Spleen (tissue), 11 donors: ENCODE measurements around the gene CHIC2. TPM values are rescaled to one million over a fixed set of nuclear protein-coding genes. Genes with fewer than 3 reads are reported as not detected.
A peak's percentile ranks its signal among the peaks of the same experiment; 100 is the strongest.

ENCODE experiments used
- DNase-seq: peaks from one replicate; pipeline ENCODE4 v3.0.0-alpha.2; 2020
- H3K27ac ChIP-seq, 8 donors: fragments of 200-600 bp; sonication (generic) in 7 of 8; 1 replicate in 4 of 8; 2 replicates in 4 of 8; pipeline versions ENCODE4 v1.5.0 to v1.8.0; 2016 to 2021; ENCODE audit warnings: inconsistent platforms in 4 of 8, mild to moderate bottlenecking in 4 of 8, moderate library complexity in 1 of 8
- H3K27me3 ChIP-seq, 7 donors: fragments of 200-600 bp; sonication (generic) in 6 of 7; replicated peaks in 1 of 7; 1 replicate in 4 of 7; 2 replicates in 3 of 7; pipeline versions ENCODE4 v1.5.0 to v1.8.0; 2016 to 2021; ENCODE audit warnings: inconsistent platforms in 3 of 7, mild to moderate bottlenecking in 1 of 7
- H3K36me3 ChIP-seq, 6 donors: fragments of 200-600 bp; sonication (generic) in 5 of 6; 1 replicate in 4 of 6; 2 replicates in 2 of 6; pipeline versions ENCODE4 v1.5.0 to v1.8.0; 2016 to 2021; ENCODE audit warnings: inconsistent platforms in 2 of 6
- H3K4me1 ChIP-seq, 6 donors: fragments of 200-600 bp; sonication (generic) in 5 of 6; 1 replicate in 3 of 6; 2 replicates in 3 of 6; pipeline versions ENCODE4 v1.5.0 to v1.8.0; 2016 to 2021; ENCODE audit warnings: inconsistent platforms in 3 of 6
- H3K4me3 ChIP-seq, 8 donors: fragments of 200-600 bp; sonication (generic) in 7 of 8; 1 replicate in 4 of 8; 2 replicates in 4 of 8; pipeline versions ENCODE4 v1.5.0 to v1.8.0; 2016 to 2021; ENCODE audit warnings: inconsistent platforms in 4 of 8, mild to moderate bottlenecking in 4 of 8, moderate library complexity in 2 of 8
- H3K9me3 ChIP-seq, 8 donors: fragments of 200-600 bp; sonication (generic) in 7 of 8; 1 replicate in 4 of 8; 2 replicates in 4 of 8; pipeline versions ENCODE4 v1.5.0 to v1.8.0; 2016 to 2021; ENCODE audit warnings: inconsistent platforms in 4 of 8
- CTCF ChIP-seq, 11 experiments: fragments of 200-600 bp in 7 of 11; fragments of 450-650 bp in 4 of 11; sonication (generic) in 4 of 11; IDR thresholded peaks in 8 of 11; conservative IDR thresholded peaks in 3 of 11; 1 replicate in 7 of 11; 2 replicates in 4 of 11; pipeline versions ENCODE4 v1.4.0 to v1.8.0; 2016 to 2021; ENCODE audit warnings: antibody characterized with exemption in 11 of 11, inconsistent platforms in 4 of 11, mild to moderate bottlenecking in 1 of 11
- POLR2A ChIP-seq, 3 donors: fragments of 450-650 bp; IDR thresholded peaks; one replicate each; pipeline ENCODE4 v1.5.1; 2017; ENCODE audit warnings: antibody characterized with exemption in 3 of 3, mild to moderate bottlenecking in 1 of 3
- POLR2AphosphoS5 ChIP-seq, 3 donors: sonication (generic); formaldehyde crosslinking; IDR thresholded peaks; one replicate each; pipeline ENCODE4 v1.5.1; 2017; ENCODE audit warnings: antibody characterized with exemption in 3 of 3
- WGBS, 5 donors: extraction: QIAGEN DNeasy Blood & Tissue Kit in 3 of 5; methylation state at CpG; one replicate each; pipeline versions ENCODE4 v1.1.5 to v1.1.7; 2013 to 2018; 5-methylcytosine and 5-hydroxymethylcytosine counted together
- intact Hi-C: fragments of 100-400 bp; cut with DNase I; formaldehyde crosslinking; loops from one replicate; pipeline ENCODE4 v1.15.0; 2023; ENCODE audit warnings: low total_unique reads
- polyA plus RNA-seq, 3 donors: library from polyadenylated mRNA; stranded (reverse); fragments of 200-250 nt; gene quantifications; one replicate each; pipeline ENCODE4 v1.2.1, GENCODE V29; 2013
- total RNA-seq, 7 donors: library from RNA; depleted of rRNA in 3 of 7; stranded (reverse); fragments of >200 nt in 3 of 7; fragmentation: NEBNext Ultra II Directional in 4 of 7; extraction: Animal tissue kit (Norgen Biotek cat#: 25700) in 4 of 7; gene quantifications; one replicate each; pipeline versions ENCODE4 v1.1.0 to v1.2.1, GENCODE V29; 2016 to 2021
- donor health status: healthy with polysubstance abuse.
- donor health status: DM: no; HTN: no; CAD: no; lungs with moderate emphysema.
- donor health status: DM: no; HTN: no; CAD: no.
- donor health status: Bipolar disorder and iron deficiency.
- donor health status: healthy.
- donor health status: DM: no; HTN: no; CAD: no.
- donor health status: DM: yes; HTN: yes; CAD: no.

The CHIC2 gene
- total and polyA plus RNA-seq, 10 donors = 7.6 to 68.2 (median 39.7) TPM

DNA sequence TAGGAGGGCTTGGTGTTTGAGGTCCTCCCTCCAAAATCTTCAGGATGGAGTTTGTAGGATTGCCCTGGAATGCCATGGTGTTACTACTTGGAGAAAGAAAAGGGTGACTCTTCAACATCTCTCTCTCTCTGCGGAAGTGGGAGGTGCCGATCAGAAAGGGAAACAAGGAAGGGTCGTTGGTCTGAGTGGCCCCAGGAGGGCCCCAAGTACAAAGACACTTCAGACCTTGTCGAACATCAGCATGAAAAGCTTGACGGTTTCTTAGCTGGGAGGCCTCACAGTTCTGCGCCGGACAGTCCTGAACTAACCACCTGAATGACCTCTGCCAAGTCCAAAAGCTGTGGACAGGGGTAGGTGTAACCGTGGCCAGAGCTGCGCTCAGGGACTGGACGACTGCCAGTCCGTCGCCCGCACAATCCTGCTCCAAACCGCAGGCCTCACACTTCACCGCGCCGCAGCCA is 34.9 kb upstream of the CHIC2 start:
- H3K4me3 ChIP-seq = peak overlapping the region in 6 of 8 donors; percentile 26 to 65 (median 29)
- no peak overlapping the region for H3K27ac ChIP-seq
- no peaks in the 10 kb centered on the region for H3K9me3 ChIP-seq
- peaks cover 17 to 57% (median 41%) of the 10 kb centered on the region in 6 donors for H3K4me1 ChIP-seq
- DNase-seq = no peak
- H3K27me3 ChIP-seq = peaks cover 3 to 100% (median 96%) of the 10 kb centered on the region in 7 donors
- TF ChIP-seq POLR2AphosphoS5 (IDR thresholded peaks at IDR 0.05) = no peak
- no peak for TF ChIP-seq POLR2A (IDR thresholded peaks at IDR 0.05)
- TF ChIP-seq CTCF (IDR thresholded peaks at IDR 0.05 in 8 of 11, conservative IDR thresholded peaks at IDR 0.05 in 3 of 11) = no peak
- no peaks in the 10 kb centered on the region for H3K36me3 ChIP-seq
- intact Hi-C loops = no loop called here
- WGBS, 5 donors = 0 to 3% (median 2%) methylated on average over 4 to 17 of the region's 17 CpGs

DNA sequence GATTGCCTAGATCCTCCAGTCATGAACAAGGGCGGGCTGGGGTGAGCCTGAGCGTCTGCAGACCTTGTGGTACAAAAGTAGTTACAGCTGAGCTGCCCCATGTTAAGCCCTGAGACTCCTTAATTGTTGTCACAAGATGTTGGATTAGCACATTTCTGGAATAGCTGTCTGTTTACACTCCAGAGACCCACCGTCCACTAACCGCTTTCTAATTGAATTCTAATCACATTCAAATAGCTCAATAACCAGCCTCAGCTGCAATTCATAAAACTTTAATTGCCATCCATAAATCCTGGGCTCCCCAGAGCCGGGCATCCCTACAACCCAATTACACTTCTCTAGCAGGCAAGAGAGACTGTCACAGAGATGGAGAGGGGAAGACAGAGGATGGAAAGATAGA is 34.0 kb upstream of the CHIC2 start:
- peaks cover 4 to 100% (median 97%) of the 10 kb centered on the region in 7 donors for H3K27me3 ChIP-seq
- 11 to 19% (median 18%) methylated on average over 5 of the region's 5 CpGs for WGBS, 5 donors

DNA sequence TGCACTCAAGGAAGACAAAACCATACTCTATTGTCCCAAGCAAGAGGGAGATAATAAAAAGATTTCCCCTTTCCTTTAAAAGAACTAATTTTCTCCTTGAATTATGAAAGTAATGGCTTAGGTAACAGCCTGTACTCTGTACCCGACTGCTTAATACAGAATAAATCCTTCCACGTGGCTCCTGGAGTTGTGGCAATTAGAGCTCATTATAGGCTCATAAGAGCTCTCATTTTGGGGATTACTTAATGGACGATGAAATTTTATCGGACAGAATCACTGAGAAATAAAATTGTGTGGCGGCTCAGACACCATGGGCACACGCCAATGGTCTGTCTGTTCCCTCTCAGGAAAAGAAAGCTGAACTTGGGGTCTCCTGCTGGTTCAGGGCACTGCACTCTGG is 32.7 kb upstream of the CHIC2 start:
- 28 to 53% (median 45%) methylated on average over 6 of the region's 6 CpGs for WGBS, 5 donors
- H3K27me3 ChIP-seq = peaks cover 6 to 100% (median 97%) of the 10 kb centered on the region in 7 donors
- no peak for TF ChIP-seq CTCF (IDR thresholded peaks at IDR 0.05 in 8 of 11, conservative IDR thresholded peaks at IDR 0.05 in 3 of 11)
- no peak for TF ChIP-seq POLR2A (IDR thresholded peaks at IDR 0.05)
- no peak for TF ChIP-seq POLR2AphosphoS5 (IDR thresholded peaks at IDR 0.05)

More for the DNA sequence above, 34.0 kb upstream of the CHIC2 start:
- H3K4me3 ChIP-seq = no peak overlapping the region
- TF ChIP-seq CTCF (IDR thresholded peaks at IDR 0.05 in 8 of 11, conservative IDR thresholded peaks at IDR 0.05 in 3 of 11) (no peak), POLR2AphosphoS5 (IDR thresholded peaks at IDR 0.05) (no peak), POLR2A (IDR thresholded peaks at IDR 0.05) (no peak)
- no peak overlapping the region for H3K27ac ChIP-seq
- intact Hi-C loops = no loop called here
- no peak for DNase-seq
- H3K9me3 ChIP-seq = no peaks in the 10 kb centered on the region
- no peaks in the 10 kb centered on the region for H3K36me3 ChIP-seq
- H3K4me1 ChIP-seq = peaks cover 17 to 54% (median 40%) of the 10 kb centered on the region in 6 donors

GRCh38 chr4:54096295-54096962 is 32.0 kb upstream of the CHIC2 start:
- no peaks in the 10 kb centered on the region for H3K36me3 ChIP-seq
- H3K27ac ChIP-seq = no peak overlapping the region
- H3K9me3 ChIP-seq = no peaks in the 10 kb centered on the region
- H3K4me3 ChIP-seq = no peak overlapping the region
- WGBS, 5 donors = 19 to 32% (median 27%) methylated on average over 13 of the region's 13 CpGs
- intact Hi-C loops = no loop called here
- H3K27me3 ChIP-seq = peaks cover 6 to 100% (median 97%) of the 10 kb centered on the region in 7 donors
- no peak for DNase-seq
- TF ChIP-seq POLR2A (IDR thresholded peaks at IDR 0.05) = no peak
- TF ChIP-seq CTCF (IDR thresholded peaks at IDR 0.05 in 8 of 11, conservative IDR thresholded peaks at IDR 0.05 in 3 of 11) = no peak
- no peak for TF ChIP-seq POLR2AphosphoS5 (IDR thresholded peaks at IDR 0.05)
- peaks cover 27 to 54% (median 51%) of the 10 kb centered on the region in 6 donors for H3K4me1 ChIP-seq

More for the DNA sequence above, 32.7 kb upstream of the CHIC2 start:
- peaks cover 21 to 54% (median 49%) of the 10 kb centered on the region in 6 donors for H3K4me1 ChIP-seq
- no peaks in the 10 kb centered on the region for H3K36me3 ChIP-seq
- H3K9me3 ChIP-seq = no peaks in the 10 kb centered on the region
- no peak overlapping the region for H3K27ac ChIP-seq
- H3K4me3 ChIP-seq = no peak overlapping the region
- intact Hi-C loops = no loop called here
- no peak for DNase-seq
